Activated T-cell treated with anti-CD3 and anti-CD28 coated beads for 1 hour (primary cell): Measurements from ENCODE around the gene VARS2.
"Not testable (repeated sequence)": the region's sequence is repeated elsewhere in the genome, so short reads cannot be mapped to it uniquely, and the experiment has no call there.

Experiments used
- DNase-seq: peaks from one replicate; pipeline ENCODE4 v3.0.0-alpha.2; 2020; ENCODE audit warnings: low read depth

Gene VARS2

GRCh38 chr6:30963641-30964040 is 49.6 kb downstream of the VARS2 start:
- DNase-seq: no peak

GRCh38 chr6:30964075-30964474 is 50.0 kb downstream of the VARS2 start:
- DNase-seq: no peak

- no peak for DNase-seq
Measured at GRCh38 chr6:30965140-30965601, 51.1 kb downstream of the VARS2 start.

GRCh38 chr6:30966154-30966553 is 52.1 kb downstream of the VARS2 start:
- no peak for DNase-seq

- not testable (repeated sequence) for DNase-seq
Measured at GRCh38 chr6:30969171-30969570, 55.1 kb downstream of the VARS2 start.

DNA sequence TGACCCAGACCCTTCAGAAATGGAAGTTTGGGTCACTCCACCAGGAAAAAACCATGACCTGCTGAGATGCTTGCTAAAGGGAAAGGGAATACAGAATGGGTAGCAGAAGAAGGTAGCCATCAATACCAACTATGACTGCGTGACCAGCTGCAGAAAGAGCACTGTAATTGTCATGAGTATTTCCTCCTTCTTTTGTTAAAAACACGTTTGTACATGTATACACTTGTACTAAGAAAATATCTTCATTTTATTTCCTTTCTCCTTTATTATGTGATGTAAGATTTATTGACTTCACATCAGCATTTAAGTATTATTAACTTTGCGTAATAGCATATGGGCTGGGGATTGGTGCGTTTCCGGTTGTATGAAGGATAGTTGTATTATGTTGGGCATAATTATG is 56.9 kb downstream of the VARS2 start:
- DNase-seq: no peak

DNA sequence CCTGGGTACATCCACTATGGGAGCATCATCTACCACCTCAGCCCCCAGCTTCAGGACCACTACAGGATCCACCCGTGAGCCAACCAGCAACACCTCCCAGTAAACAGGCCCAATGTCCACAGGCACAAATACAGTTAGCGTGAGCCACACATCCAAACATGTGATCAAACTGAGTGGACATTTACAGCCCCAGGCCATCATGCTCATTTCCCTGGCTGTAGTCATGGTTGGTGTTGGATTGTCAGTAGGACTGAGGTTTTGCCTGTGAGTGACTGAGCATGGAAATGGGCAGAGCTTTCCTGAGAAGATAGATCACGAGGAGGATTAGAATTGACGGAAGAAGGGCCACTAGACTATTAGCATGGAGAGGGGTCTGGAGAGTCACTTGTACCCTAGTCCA is 58.8 kb downstream of the VARS2 start:
- no peak for DNase-seq

- no peak for DNase-seq
Measured at GRCh38 chr6:30974490-30975252, 60.6 kb downstream of the VARS2 start.
